A673 (cell line): ENCODE measurements around the gene FGF5. TPM values are rescaled to one million over a fixed set of nuclear protein-coding genes. Genes with fewer than 3 reads are reported as not detected.

Experiments used
- BruUV-seq: library from RNA; stranded (reverse); fragments of 400-500 nt; replicated peaks from 2 replicates; lab custom pipeline; 2021; lab: Mats Ljungman, UMichigan
- CTCF ChIA-PET: fragments of 300-600 bp; sonication (Branson Sonifier 250); formaldehyde crosslinking; loops from one replicate; lab custom pipeline; 2022; ENCODE audit warnings: antibody characterized with exemption; lab: Charles Lee
- POLR2A ChIA-PET: fragments of 300-600 bp; sonication (Branson Sonifier 250); formaldehyde crosslinking; loops from one replicate; lab custom pipeline; 2022; ENCODE audit warnings: antibody characterized with exemption; ENCODE audit not compliant: low non-redundant PET; lab: Charles Lee
- DNase-seq: peaks from one replicate; pipeline ENCODE4 v3.0.0-alpha.2; 2015; ENCODE audit warnings: low spot score
- H3K27ac ChIP-seq: fragments of 200-600 bp; sonication (generic); 2 replicates; pipeline ENCODE4 v1.5.1; 2016; ENCODE audit warnings: mixed run types, low read depth, mild to moderate bottlenecking, mixed read lengths, antibody characterized with exemption, low read length; ENCODE audit not compliant: poor library complexity, severe bottlenecking
- H3K27me3 ChIP-seq: fragments of 200-600 bp; sonication (generic); replicated peaks from 2 replicates; pipeline ENCODE4 v1.6.1; 2017; ENCODE audit warnings: mixed run types, low read depth, mild to moderate bottlenecking, mixed read lengths, antibody characterized with exemption, low read length; ENCODE audit not compliant: insufficient read depth, poor library complexity
- H3K36me3 ChIP-seq: fragments of 200-600 bp; sonication (generic); 2 replicates; pipeline ENCODE4 v1.6.1; 2016; ENCODE audit warnings: mixed run types, mild to moderate bottlenecking, mixed read lengths, antibody characterized with exemption, low read length; ENCODE audit not compliant: insufficient read depth, poor library complexity, severe bottlenecking
- H3K4me1 ChIP-seq: fragments of 200-600 bp; sonication (generic); 2 replicates; pipeline ENCODE4 v1.6.1; 2017; ENCODE audit warnings: mixed run types, mild to moderate bottlenecking, mixed read lengths, antibody characterized with exemption, low read length; ENCODE audit not compliant: insufficient read depth, poor library complexity, severe bottlenecking
- H3K4me3 ChIP-seq: fragments of 200-600 bp; sonication (generic); 2 replicates; pipeline ENCODE4 v1.5.1; 2016; ENCODE audit warnings: low read depth, mixed run types, mild to moderate bottlenecking, mixed read lengths, low read length; ENCODE audit not compliant: poor library complexity, severe bottlenecking
- H3K9me3 ChIP-seq: fragments of 200-600 bp; sonication (generic); 2 replicates; pipeline ENCODE4 v1.6.1; 2016; ENCODE audit warnings: mixed run types, low read depth, mild to moderate bottlenecking, mixed read lengths, antibody characterized with exemption, low read length; ENCODE audit not compliant: poor library complexity, severe bottlenecking
- EZH2 ChIP-seq: fragments of 200-600 bp; sonication (generic); IDR thresholded peaks from 2 replicates; pipeline ENCODE4 v1.6.1; 2017; ENCODE audit warnings: borderline replicate concordance, low read depth, mild to moderate bottlenecking, mixed read lengths, antibody characterized with exemption, low read length; ENCODE audit not compliant: poor library complexity, severe bottlenecking
- intact Hi-C: fragments of 100-400 bp; cut with micrococcal nuclease; formaldehyde crosslinking; loops from one replicate; pipeline ENCODE4 v1.10.0; 2022; ENCODE audit not compliant: unreplicated experiment
- total RNA-seq: library from RNA; stranded (reverse); gene quantifications from 2 replicates; pipeline ENCODE4 v1.2.3, GENCODE V29; 2021
- TF ChIP-seq, protein P1 (sequence below): fragments of 300-800, 200-600 bp; sonication (generic); conservative IDR thresholded peaks from 2 replicates; pipeline ENCODE4 v1.5.1; 2017; ENCODE audit warnings: low read depth, mild to moderate bottlenecking, antibody characterized with exemption, low read length, moderate library complexity, mixed read lengths

Gene FGF5
- total RNA-seq, 1 experiment from 2014 or later: not detected

DNA sequence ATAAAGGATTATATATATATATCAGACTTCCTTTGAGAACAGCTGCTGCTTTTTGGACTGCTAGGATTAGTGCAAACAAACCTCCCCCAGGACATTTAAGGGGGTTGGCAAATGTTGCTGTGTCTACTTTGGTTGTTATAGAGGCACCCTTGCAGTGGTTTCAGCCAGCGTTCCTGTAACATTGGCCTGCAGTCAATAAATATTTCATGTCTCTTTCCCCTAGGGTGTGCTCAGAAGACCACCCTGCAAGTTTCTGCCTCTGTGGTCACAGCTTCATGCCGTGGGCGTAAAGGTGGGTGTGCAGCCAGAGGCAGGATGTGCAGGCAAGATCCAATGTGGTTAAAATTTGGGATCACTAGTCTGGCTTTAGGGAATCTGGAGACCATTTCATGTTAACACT, 28.9 kb downstream of the FGF5 start:
- BruUV-seq: no TSS peak
- POLR2A ChIA-PET: no interaction called here
- Histone ChIP-seq H3K36me3 (no peaks in the 10 kb centered on the region), H3K4me1 (no peaks in the 10 kb centered on the region), H3K9me3 (no peaks in the 10 kb centered on the region), H3K27me3 (peaks cover 40% of the 10 kb centered on the region), H3K4me3 (no peak overlapping the region), H3K27ac (no peak overlapping the region)
- TF ChIP-seq EZH2: no peak
- TF ChIP-seq, protein P1, sequence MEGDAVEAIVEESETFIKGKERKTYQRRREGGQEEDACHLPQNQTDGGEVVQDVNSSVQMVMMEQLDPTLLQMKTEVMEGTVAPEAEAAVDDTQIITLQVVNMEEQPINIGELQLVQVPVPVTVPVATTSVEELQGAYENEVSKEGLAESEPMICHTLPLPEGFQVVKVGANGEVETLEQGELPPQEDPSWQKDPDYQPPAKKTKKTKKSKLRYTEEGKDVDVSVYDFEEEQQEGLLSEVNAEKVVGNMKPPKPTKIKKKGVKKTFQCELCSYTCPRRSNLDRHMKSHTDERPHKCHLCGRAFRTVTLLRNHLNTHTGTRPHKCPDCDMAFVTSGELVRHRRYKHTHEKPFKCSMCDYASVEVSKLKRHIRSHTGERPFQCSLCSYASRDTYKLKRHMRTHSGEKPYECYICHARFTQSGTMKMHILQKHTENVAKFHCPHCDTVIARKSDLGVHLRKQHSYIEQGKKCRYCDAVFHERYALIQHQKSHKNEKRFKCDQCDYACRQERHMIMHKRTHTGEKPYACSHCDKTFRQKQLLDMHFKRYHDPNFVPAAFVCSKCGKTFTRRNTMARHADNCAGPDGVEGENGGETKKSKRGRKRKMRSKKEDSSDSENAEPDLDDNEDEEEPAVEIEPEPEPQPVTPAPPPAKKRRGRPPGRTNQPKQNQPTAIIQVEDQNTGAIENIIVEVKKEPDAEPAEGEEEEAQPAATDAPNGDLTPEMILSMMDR: no peak
- DNase-seq: no peak
- intact Hi-C loops: no loop called here
- CTCF ChIA-PET: no interaction called here

DNA sequence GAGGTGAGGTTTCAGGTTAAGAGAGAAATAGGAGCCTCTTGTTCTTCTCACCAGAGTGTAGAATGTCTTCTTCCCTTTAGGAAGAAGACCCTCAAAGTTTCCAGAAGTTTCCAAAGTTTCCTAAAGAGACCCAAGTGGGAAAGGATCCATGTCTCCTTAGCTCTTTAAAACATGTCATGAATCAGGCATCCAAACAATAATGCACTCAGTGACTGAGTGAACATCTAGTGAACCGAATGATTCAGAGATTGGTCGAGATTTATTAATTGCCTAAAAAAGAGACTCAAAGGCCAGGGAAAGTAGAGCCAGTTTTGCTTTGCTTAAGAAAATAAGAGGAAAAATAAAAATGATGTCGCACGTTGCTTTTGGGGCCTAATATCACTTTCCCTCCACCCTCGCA, 29.4 kb downstream of the FGF5 start:
- CTCF ChIA-PET: no interaction called here

DNA sequence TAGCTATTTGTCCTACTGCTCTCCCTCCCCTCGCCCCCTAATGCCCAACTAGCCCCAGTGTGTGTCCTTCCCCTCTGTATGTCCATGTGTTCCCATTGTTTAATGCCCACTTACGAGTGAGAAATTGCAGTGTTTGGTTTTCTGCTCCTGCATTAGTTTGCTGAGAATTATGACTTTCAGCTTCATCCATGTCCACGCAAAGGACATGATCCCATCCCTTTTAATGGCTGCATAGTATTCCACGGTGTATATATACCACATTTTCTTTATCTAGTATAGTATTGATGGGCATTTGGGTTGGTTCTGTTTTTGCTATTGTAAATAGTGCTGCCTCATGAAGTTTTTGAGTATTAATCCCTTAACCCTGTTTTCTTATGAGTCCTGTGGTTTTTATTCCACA, 35.4 kb downstream of the FGF5 start:
- H3K4me3 ChIP-seq: no peak overlapping the region
- H3K9me3 ChIP-seq: no peaks in the 10 kb centered on the region
- no peak for DNase-seq
- no peaks in the 10 kb centered on the region for H3K4me1 ChIP-seq
- H3K36me3 ChIP-seq: no peaks in the 10 kb centered on the region
- intact Hi-C loops: no loop called here
- no TSS peak for BruUV-seq
- no peak overlapping the region for H3K27ac ChIP-seq
- CTCF ChIA-PET: no interaction called here
- TF ChIP-seq, protein P1: no peak
- no peak for TF ChIP-seq EZH2
- POLR2A ChIA-PET: no interaction called here
- peaks cover 46% of the 10 kb centered on the region for H3K27me3 ChIP-seq

More for the DNA sequence above, 29.4 kb downstream of the FGF5 start:
- Histone ChIP-seq H3K27ac (no peak overlapping the region), H3K9me3 (no peaks in the 10 kb centered on the region), H3K4me3 (no peak overlapping the region), H3K4me1 (no peaks in the 10 kb centered on the region), H3K27me3 (peaks cover 40% of the 10 kb centered on the region), H3K36me3 (no peaks in the 10 kb centered on the region)
- DNase-seq: no peak
- POLR2A ChIA-PET: no interaction called here
- TF ChIP-seq, protein P1: no peak
- TF ChIP-seq EZH2: no peak
- BruUV-seq: no TSS peak
- intact Hi-C loops: no loop called here
